Neural cell (in vitro differentiated cells): ENCODE results near the gene ADRA2B.

Experiments used
- EP300 ChIP-seq: fragments of 450-650 bp; conservative IDR thresholded peaks from 2 replicates; pipeline ENCODE4 v1.6.1; 2014; ENCODE audit warnings: antibody characterized with exemption, mild to moderate bottlenecking, moderate library complexity; ENCODE audit not compliant: poor library complexity, severe bottlenecking
- EZH2 ChIP-seq: fragments of 200-600, 300-800 bp; shearing (Covaris generic), sonication (generic); IDR thresholded peaks from 2 replicates; pipeline ENCODE4 v1.6.1; 2014; ENCODE audit warnings: antibody characterized with exemption, low read length, borderline replicate concordance, mild to moderate bottlenecking; ENCODE audit not compliant: insufficient read depth, poor library complexity, severe bottlenecking
- MXI1 ChIP-seq: fragments of 450-650 bp; conservative IDR thresholded peaks from 2 replicates; pipeline ENCODE4 v1.6.1; 2014; ENCODE audit warnings: antibody characterized with exemption, mild to moderate bottlenecking; ENCODE audit not compliant: poor library complexity, severe bottlenecking
- POLR2AphosphoS5 ChIP-seq: IDR thresholded peaks from 2 replicates; pipeline ENCODE4 v1.6.1; 2012
- RAD21 ChIP-seq: fragments of 450-650 bp; conservative IDR thresholded peaks from 2 replicates; pipeline ENCODE4 v1.6.1; 2014; ENCODE audit warnings: antibody characterized with exemption, mild to moderate bottlenecking, moderate library complexity
- SMC3 ChIP-seq: fragments of 450-650 bp; conservative IDR thresholded peaks from 2 replicates; pipeline ENCODE4 v1.6.1; 2014; ENCODE audit warnings: antibody characterized with exemption, mild to moderate bottlenecking, moderate library complexity; ENCODE audit not compliant: poor library complexity
- TAF1 ChIP-seq: IDR thresholded peaks from 2 replicates; pipeline ENCODE4 v1.6.1; 2012; ENCODE audit warnings: low read depth
- TF ChIP-seq, protein P1 (sequence below): fragments of 450-650 bp; IDR thresholded peaks from 2 replicates; pipeline ENCODE4 v1.5.1; 2014; ENCODE audit warnings: antibody characterized with exemption, mild to moderate bottlenecking, moderate library complexity; ENCODE audit not compliant: poor library complexity, severe bottlenecking
- TF ChIP-seq, protein P2 (sequence below): IDR thresholded peaks from 2 replicates; pipeline ENCODE4 v1.6.1; 2012; ENCODE audit warnings: borderline replicate concordance

DNA sequence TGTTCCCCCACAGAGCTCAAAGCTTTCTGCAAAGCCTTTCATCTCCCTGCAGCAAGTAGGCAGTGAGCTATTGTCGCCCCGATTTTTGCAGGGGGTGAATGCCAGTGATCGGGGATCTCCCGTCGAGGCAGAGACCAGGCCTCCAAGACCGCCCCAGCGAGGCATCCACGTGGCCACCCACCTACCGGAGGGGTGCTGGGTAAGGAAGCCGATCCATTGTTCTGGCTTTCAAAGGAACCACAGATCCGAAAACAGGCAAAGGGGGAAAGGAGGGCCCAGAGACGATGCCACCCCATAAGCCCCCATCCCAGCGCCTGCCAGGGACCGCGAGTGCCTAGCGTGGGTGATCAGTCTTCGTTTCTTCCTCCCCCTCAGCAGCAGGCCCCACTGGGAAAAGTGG lies 2.4 kb downstream of the ADRA2B start:
- TF ChIP-seq MXI1 (no peak), POLR2AphosphoS5 (no peak), RAD21 (no peak), EP300 (no peak), TAF1 (no peak), SMC3 (no peak), EZH2 (no peak)
- TF ChIP-seq, protein P1, sequence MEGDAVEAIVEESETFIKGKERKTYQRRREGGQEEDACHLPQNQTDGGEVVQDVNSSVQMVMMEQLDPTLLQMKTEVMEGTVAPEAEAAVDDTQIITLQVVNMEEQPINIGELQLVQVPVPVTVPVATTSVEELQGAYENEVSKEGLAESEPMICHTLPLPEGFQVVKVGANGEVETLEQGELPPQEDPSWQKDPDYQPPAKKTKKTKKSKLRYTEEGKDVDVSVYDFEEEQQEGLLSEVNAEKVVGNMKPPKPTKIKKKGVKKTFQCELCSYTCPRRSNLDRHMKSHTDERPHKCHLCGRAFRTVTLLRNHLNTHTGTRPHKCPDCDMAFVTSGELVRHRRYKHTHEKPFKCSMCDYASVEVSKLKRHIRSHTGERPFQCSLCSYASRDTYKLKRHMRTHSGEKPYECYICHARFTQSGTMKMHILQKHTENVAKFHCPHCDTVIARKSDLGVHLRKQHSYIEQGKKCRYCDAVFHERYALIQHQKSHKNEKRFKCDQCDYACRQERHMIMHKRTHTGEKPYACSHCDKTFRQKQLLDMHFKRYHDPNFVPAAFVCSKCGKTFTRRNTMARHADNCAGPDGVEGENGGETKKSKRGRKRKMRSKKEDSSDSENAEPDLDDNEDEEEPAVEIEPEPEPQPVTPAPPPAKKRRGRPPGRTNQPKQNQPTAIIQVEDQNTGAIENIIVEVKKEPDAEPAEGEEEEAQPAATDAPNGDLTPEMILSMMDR: no peak
- TF ChIP-seq, protein P2, sequence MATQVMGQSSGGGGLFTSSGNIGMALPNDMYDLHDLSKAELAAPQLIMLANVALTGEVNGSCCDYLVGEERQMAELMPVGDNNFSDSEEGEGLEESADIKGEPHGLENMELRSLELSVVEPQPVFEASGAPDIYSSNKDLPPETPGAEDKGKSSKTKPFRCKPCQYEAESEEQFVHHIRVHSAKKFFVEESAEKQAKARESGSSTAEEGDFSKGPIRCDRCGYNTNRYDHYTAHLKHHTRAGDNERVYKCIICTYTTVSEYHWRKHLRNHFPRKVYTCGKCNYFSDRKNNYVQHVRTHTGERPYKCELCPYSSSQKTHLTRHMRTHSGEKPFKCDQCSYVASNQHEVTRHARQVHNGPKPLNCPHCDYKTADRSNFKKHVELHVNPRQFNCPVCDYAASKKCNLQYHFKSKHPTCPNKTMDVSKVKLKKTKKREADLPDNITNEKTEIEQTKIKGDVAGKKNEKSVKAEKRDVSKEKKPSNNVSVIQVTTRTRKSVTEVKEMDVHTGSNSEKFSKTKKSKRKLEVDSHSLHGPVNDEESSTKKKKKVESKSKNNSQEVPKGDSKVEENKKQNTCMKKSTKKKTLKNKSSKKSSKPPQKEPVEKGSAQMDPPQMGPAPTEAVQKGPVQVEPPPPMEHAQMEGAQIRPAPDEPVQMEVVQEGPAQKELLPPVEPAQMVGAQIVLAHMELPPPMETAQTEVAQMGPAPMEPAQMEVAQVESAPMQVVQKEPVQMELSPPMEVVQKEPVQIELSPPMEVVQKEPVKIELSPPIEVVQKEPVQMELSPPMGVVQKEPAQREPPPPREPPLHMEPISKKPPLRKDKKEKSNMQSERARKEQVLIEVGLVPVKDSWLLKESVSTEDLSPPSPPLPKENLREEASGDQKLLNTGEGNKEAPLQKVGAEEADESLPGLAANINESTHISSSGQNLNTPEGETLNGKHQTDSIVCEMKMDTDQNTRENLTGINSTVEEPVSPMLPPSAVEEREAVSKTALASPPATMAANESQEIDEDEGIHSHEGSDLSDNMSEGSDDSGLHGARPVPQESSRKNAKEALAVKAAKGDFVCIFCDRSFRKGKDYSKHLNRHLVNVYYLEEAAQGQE: no peak
